Measurements from ENCODE around the gene DBNDD1.

DNA sequence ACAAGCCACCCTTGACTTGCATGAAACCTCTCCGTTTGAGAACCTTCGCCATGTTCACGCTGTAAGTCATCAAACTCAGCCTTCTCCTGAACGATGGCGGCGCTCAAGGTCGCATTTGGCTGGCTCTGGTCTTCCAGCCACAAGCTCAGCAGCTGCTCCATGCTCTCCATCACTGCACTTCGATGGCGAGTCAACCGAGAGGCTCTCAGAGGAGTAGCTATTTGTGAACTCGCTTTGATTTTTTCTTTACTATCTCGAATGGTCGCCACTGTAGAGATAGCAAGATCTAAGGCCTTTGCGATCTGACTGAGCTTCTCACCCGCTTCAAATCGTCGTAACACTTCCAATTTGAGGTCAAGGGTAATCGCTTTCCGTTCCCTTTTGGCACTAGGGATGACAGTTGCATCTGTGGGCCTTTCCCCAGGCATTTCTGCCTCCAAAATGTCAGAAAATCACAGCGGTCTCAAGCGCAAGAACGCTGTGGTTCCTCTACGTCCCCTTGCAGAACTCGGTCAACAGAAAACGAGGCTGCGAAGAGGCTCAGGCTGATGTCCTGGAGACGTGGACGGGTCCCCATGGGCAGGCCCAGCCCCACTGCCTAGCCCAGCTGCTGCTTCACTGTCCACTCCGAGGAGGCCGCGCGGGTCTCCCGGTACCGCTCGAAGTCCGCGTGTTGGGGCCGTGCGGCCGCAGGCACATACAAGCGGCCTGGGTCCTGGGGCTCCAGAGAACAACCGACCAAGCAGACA lies 47.6 kb downstream of the DBNDD1 start:
- TF ChIP-seq, protein P1, sequence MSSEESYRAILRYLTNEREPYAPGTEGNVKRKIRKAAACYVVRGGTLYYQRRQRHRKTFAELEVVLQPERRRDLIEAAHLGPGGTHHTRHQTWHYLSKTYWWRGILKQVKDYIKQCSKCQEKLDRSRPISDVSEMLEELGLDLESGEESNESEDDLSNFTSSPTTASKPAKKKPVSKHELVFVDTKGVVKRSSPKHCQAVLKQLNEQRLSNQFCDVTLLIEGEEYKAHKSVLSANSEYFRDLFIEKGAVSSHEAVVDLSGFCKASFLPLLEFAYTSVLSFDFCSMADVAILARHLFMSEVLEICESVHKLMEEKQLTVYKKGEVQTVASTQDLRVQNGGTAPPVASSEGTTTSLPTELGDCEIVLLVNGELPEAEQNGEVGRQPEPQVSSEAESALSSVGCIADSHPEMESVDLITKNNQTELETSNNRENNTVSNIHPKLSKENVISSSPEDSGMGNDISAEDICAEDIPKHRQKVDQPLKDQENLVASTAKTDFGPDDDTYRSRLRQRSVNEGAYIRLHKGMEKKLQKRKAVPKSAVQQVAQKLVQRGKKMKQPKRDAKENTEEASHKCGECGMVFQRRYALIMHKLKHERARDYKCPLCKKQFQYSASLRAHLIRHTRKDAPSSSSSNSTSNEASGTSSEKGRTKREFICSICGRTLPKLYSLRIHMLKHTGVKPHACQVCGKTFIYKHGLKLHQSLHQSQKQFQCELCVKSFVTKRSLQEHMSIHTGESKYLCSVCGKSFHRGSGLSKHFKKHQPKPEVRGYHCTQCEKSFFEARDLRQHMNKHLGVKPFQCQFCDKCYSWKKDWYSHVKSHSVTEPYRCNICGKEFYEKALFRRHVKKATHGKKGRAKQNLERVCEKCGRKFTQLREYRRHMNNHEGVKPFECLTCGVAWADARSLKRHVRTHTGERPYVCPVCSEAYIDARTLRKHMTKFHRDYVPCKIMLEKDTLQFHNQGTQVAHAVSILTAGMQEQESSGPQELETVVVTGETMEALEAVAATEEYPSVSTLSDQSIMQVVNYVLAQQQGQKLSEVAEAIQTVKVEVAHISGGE (tag by site-specific recombination; conservative IDR thresholded peaks at IDR 0.05; ENCODE audit: low read depth), result no peak
- no peak for TF ChIP-seq ZNF292 (tag by site-specific recombination; IDR thresholded peaks at IDR 0.05; ENCODE audit: borderline replicate concordance, low read depth)
- no peak for TF ChIP-seq GFI1B (tag by site-specific recombination; IDR thresholded peaks at IDR 0.05)
- no peak for TF ChIP-seq BCL11B (tag by site-specific recombination; IDR thresholded peaks at IDR 0.05; ENCODE audit: low read depth)
- TF ChIP-seq, protein P2, sequence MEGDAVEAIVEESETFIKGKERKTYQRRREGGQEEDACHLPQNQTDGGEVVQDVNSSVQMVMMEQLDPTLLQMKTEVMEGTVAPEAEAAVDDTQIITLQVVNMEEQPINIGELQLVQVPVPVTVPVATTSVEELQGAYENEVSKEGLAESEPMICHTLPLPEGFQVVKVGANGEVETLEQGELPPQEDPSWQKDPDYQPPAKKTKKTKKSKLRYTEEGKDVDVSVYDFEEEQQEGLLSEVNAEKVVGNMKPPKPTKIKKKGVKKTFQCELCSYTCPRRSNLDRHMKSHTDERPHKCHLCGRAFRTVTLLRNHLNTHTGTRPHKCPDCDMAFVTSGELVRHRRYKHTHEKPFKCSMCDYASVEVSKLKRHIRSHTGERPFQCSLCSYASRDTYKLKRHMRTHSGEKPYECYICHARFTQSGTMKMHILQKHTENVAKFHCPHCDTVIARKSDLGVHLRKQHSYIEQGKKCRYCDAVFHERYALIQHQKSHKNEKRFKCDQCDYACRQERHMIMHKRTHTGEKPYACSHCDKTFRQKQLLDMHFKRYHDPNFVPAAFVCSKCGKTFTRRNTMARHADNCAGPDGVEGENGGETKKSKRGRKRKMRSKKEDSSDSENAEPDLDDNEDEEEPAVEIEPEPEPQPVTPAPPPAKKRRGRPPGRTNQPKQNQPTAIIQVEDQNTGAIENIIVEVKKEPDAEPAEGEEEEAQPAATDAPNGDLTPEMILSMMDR (tag by site-specific recombination; IDR thresholded peaks at IDR 0.05), result no peak
- no peak for TF ChIP-seq FEZF1 (tag by site-specific recombination; IDR thresholded peaks at IDR 0.05)
- TF ChIP-seq ZNF747 (tag by site-specific recombination; IDR thresholded peaks at IDR 0.05), result no peak
- TF ChIP-seq ZNF239 (tag by site-specific recombination; IDR thresholded peaks at IDR 0.05), result no peak
- no peak for TF ChIP-seq ZNF792 (tag by site-specific recombination; IDR thresholded peaks at IDR 0.05)
- no peak for TF ChIP-seq ZNF670 (tag by site-specific recombination; IDR thresholded peaks at IDR 0.05; ENCODE audit: low read depth)
- TF ChIP-seq, protein P3, sequence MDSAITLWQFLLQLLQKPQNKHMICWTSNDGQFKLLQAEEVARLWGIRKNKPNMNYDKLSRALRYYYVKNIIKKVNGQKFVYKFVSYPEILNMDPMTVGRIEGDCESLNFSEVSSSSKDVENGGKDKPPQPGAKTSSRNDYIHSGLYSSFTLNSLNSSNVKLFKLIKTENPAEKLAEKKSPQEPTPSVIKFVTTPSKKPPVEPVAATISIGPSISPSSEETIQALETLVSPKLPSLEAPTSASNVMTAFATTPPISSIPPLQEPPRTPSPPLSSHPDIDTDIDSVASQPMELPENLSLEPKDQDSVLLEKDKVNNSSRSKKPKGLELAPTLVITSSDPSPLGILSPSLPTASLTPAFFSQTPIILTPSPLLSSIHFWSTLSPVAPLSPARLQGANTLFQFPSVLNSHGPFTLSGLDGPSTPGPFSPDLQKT (IDR thresholded peaks at IDR 0.05; ENCODE audit: borderline replicate concordance, low read depth, low read length), result no peak
- no peak for TF ChIP-seq ZBTB1 (tag by site-specific recombination; IDR thresholded peaks at IDR 0.05)
- TF ChIP-seq ZFP3 (tag by site-specific recombination; IDR thresholded peaks at IDR 0.05; ENCODE audit: low read depth), result no peak
- no peak for TF ChIP-seq ZNF366 (tag by site-specific recombination; conservative IDR thresholded peaks at IDR 0.05)

All from HEK293 (cell line).